BE2C (cell line): ENCODE data around the gene PAPPA.

Experiments
- DNase-seq: peaks from one replicate; pipeline ENCODE4 v3.0.0-alpha.2; 2020
- H3K27me3 ChIP-seq: fragments of 250-450 bp; sonication (Bioruptor Pico); 2 replicates; pipeline ENCODE4 v1.5.1; 2020; ENCODE audit warnings: mild to moderate bottlenecking
- H3K36me3 ChIP-seq: fragments of 250-450 bp; sonication (Bioruptor Pico); 2 replicates; pipeline ENCODE4 v1.5.1; 2020; ENCODE audit warnings: mild to moderate bottlenecking
- H3K4me1 ChIP-seq: fragments of 250-450 bp; sonication (Bioruptor Pico); 2 replicates; pipeline ENCODE4 v1.5.1; 2020
- H3K4me3 ChIP-seq: 2 replicates; pipeline ENCODE4 v1.5.1; 2011; ENCODE audit warnings: low read depth, low read length
- H3K9me3 ChIP-seq: fragments of 250-450 bp; sonication (Bioruptor Pico); 2 replicates; pipeline ENCODE4 v1.5.1; 2020
- CTCF ChIP-seq: IDR thresholded peaks from 2 replicates; pipeline ENCODE4 v1.5.1; 2012; ENCODE audit warnings: mild to moderate bottlenecking, low read depth, low read length

PAPPA gene

GRCh38 chr9:116237456-116237855, 83.9 kb downstream of the PAPPA start:
- no peak overlapping the region for H3K4me3 ChIP-seq
- no peaks in the 10 kb centered on the region for H3K4me1 ChIP-seq
- no peak for DNase-seq
- H3K36me3 ChIP-seq: no peaks in the 10 kb centered on the region
- H3K27me3 ChIP-seq: no peaks in the 10 kb centered on the region
- no peak for TF ChIP-seq CTCF
- H3K9me3 ChIP-seq: no peaks in the 10 kb centered on the region

- no peak overlapping the region for H3K4me3 ChIP-seq
- H3K27me3 ChIP-seq: no peaks in the 10 kb centered on the region
- no peak for TF ChIP-seq CTCF
- no peaks in the 10 kb centered on the region for H3K4me1 ChIP-seq
- no peaks in the 10 kb centered on the region for H3K9me3 ChIP-seq
- DNase-seq: no peak
- H3K36me3 ChIP-seq: no peaks in the 10 kb centered on the region
Observed at GRCh38 chr9:116238225-116238624, 84.6 kb downstream of the PAPPA start.

GRCh38 chr9:116238776-116239340, 85.3 kb downstream of the PAPPA start:
- DNase-seq: no peak
- TF ChIP-seq CTCF: no peak
- Histone ChIP-seq H3K4me1 (no peaks in the 10 kb centered on the region), H3K9me3 (no peaks in the 10 kb centered on the region), H3K4me3 (no peak overlapping the region), H3K36me3 (no peaks in the 10 kb centered on the region), H3K27me3 (no peaks in the 10 kb centered on the region)

GRCh38 chr9:116243708-116244107, 90.1 kb downstream of the PAPPA start:
- Histone ChIP-seq H3K9me3 (no peaks in the 10 kb centered on the region), H3K36me3 (no peaks in the 10 kb centered on the region), H3K4me3 (no peak overlapping the region), H3K4me1 (no peaks in the 10 kb centered on the region), H3K27me3 (no peaks in the 10 kb centered on the region)
- TF ChIP-seq CTCF: no peak
- no peak for DNase-seq

- H3K4me3 ChIP-seq: no peak overlapping the region
- H3K27me3 ChIP-seq: no peaks in the 10 kb centered on the region
- H3K36me3 ChIP-seq: no peaks in the 10 kb centered on the region
- no peaks in the 10 kb centered on the region for H3K9me3 ChIP-seq
- no peak for TF ChIP-seq CTCF
- no peak for DNase-seq
- H3K4me1 ChIP-seq: no peaks in the 10 kb centered on the region
Observed at GRCh38 chr9:116247284-116247683, 93.7 kb downstream of the PAPPA start.

GRCh38 chr9:116247791-116248374, 94.3 kb downstream of the PAPPA start:
- Histone ChIP-seq H3K36me3 (no peaks in the 10 kb centered on the region), H3K4me3 (no peak overlapping the region), H3K9me3 (no peaks in the 10 kb centered on the region), H3K4me1 (no peaks in the 10 kb centered on the region), H3K27me3 (no peaks in the 10 kb centered on the region)
- DNase-seq: no peak
- no peak for TF ChIP-seq CTCF
